Aorta (tissue), 5 donors: Measurements from ENCODE around the gene NSMCE1. TPM values are rescaled to one million over a fixed set of nuclear protein-coding genes. Genes with fewer than 3 reads are reported as not detected.

Source experiments
- ATAC-seq: fragments of 200-7000 bp; cut with Tn5 transposase; one replicate; pipeline ENCODE4 v1.9.1; 2022; ENCODE audit warnings: moderate library complexity; ENCODE audit not compliant: low FRiP score
- DNase-seq, 2 donors: peaks; one replicate each; pipeline ENCODE4 v3.0.0-alpha.2; 2020
- H3K27ac ChIP-seq, 2 donors: one replicate each; pipeline ENCODE4 v1.5.1; 2013; ENCODE audit warnings: low read length in 2 of 2, mild to moderate bottlenecking in 2 of 2, moderate library complexity in 2 of 2, control low read depth in 1 of 2, inconsistent platforms in 1 of 2, low read depth in 1 of 2
- H3K27me3 ChIP-seq, 2 donors: one replicate each; pipeline ENCODE4 v1.6.1; 2013; ENCODE audit warnings: control low read depth in 1 of 2, low read length in 1 of 2, mild to moderate bottlenecking in 1 of 2, moderate library complexity in 1 of 2; ENCODE audit not compliant: insufficient read depth in 2 of 2, control insufficient read depth in 1 of 2
- H3K36me3 ChIP-seq, 2 donors: one replicate each; pipeline ENCODE4 v1.6.1; 2013; ENCODE audit warnings: control low read depth in 1 of 2, low read length in 1 of 2, mild to moderate bottlenecking in 1 of 2; ENCODE audit not compliant: insufficient read depth in 2 of 2, control insufficient read depth in 1 of 2
- H3K4me1 ChIP-seq, 2 donors: one replicate each; pipeline ENCODE4 v1.6.1; 2013; ENCODE audit warnings: low read length in 2 of 2, control low read depth in 1 of 2, mild to moderate bottlenecking in 1 of 2, moderate library complexity in 1 of 2; ENCODE audit not compliant: insufficient read depth in 2 of 2, control insufficient read depth in 1 of 2
- H3K4me3 ChIP-seq, 2 donors: one replicate each; pipeline ENCODE4 v1.5.1; 2013; ENCODE audit warnings: low read length in 2 of 2, control low read depth in 1 of 2, mild to moderate bottlenecking in 1 of 2
- H3K9me3 ChIP-seq: one replicate; pipeline ENCODE4 v1.6.1; 2013; ENCODE audit warnings: mild to moderate bottlenecking, low read length; ENCODE audit not compliant: control insufficient read depth
- WGBS, 2 donors: extraction: QIAGEN DNeasy Blood & Tissue Kit; methylation state at CpG; one replicate each; pipeline ENCODE4 v1.1.7; 2013; 5-methylcytosine and 5-hydroxymethylcytosine counted together
- intact Hi-C, 2 donors: fragments of 100-400 bp; cut with DNase I; formaldehyde crosslinking; loops; one replicate each; pipeline versions ENCODE4 v1.14.2 to v1.15.0; 2022
- polyA plus RNA-seq, 2 donors: library from polyadenylated mRNA; stranded (reverse); fragments of 200-250 nt; gene quantifications; one replicate each; pipeline ENCODE4 v1.2.3, GENCODE V29; 2013
- total RNA-seq, 2 donors: library from RNA; stranded (reverse); fragmentation: NEBNext Ultra II Directional; extraction: Animal tissue kit (Norgen Biotek cat#: 25700); gene quantifications; one replicate each; pipeline ENCODE4 v1.2.1, GENCODE V29; 2021
- donor health status: healthy with polysubstance abuse.
- donor health status: Bipolar disorder and iron deficiency.
- donor health status: DM: no; HTN: no; CAD: no.
- donor health status: DM: no; HTN: no; CAD: no.
- donor health status: DM: yes; HTN: yes; CAD: no.

The NSMCE1 gene
- total and polyA plus RNA-seq, 4 donors = 34.6 to 74.2 (median 55.1) TPM

- Histone ChIP-seq H3K36me3 (no peaks in the 10 kb centered on the region), H3K27ac (no peak overlapping the region), H3K4me1 (no peaks in the 10 kb centered on the region), H3K27me3 (peaks cover 0 to 2% of the 10 kb centered on the region in 2 donors), H3K9me3 (no peaks in the 10 kb centered on the region), H3K4me3 (no peak overlapping the region)
- DNase-seq = peak in 1 of 2 donors; percentile 35
- WGBS, 2 donors = 48% methylated on average over 13 of the region's 13 CpGs
- intact Hi-C loops = loop anchor here in 1 of 2 donors (10.0 kb wide), 1 partner anchor 265 kb away; no protein-coding TSS in a partner anchor
- ATAC-seq = no peak
Measured at GRCh38 chr16:27189335-27189972, 79.1 kb downstream of the NSMCE1 start.

GRCh38 chr16:27188633-27189032, 79.9 kb downstream of the NSMCE1 start:
- Histone ChIP-seq H3K9me3 (no peaks in the 10 kb centered on the region), H3K36me3 (no peaks in the 10 kb centered on the region), H3K4me1 (no peaks in the 10 kb centered on the region), H3K27ac (no peak overlapping the region), H3K4me3 (no peak overlapping the region), H3K27me3 (peaks cover 0 to 2% of the 10 kb centered on the region in 2 donors)
- intact Hi-C loops = loop anchor here in 1 of 2 donors (10.0 kb wide), 1 partner anchor 266 kb away; no protein-coding TSS in a partner anchor
- WGBS, 2 donors = 45 to 82% methylated on average over 1 to 2 of the region's 2 CpGs
- ATAC-seq = no peak
- DNase-seq = no peak

- no peak for ATAC-seq
Measured at GRCh38 chr16:27185776-27186130, 82.8 kb downstream of the NSMCE1 start.

DNA sequence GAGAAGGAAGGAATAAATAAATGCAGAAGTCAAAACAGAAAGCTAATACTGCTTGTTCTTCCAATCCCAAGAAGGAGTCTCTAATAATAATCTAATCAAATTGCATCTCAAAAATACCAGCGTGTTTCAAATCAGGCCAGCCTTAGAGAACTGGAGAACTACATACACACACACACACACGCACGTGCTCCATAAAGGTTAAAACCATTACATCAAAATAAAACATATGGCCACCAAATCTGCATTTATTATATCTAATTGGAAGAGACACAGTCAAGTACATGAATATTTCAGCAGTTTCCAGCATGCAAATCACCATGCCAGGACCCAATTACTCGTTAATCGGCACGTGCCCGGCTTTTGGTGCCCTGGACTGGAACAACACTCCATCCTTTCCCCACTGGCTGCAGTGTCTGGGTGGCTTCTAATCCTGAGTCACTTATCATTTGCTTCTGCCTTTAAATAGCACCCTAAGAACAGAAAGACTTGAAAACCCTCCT, 85.6 kb downstream of the NSMCE1 start:
- DNase-seq (no peak), ATAC-seq (no peak)
- Histone ChIP-seq H3K9me3 (peaks cover 2% of the 10 kb centered on the region), H3K36me3 (no peaks in the 10 kb centered on the region), H3K4me1 (no peaks in the 10 kb centered on the region), H3K27ac (no peak overlapping the region), H3K4me3 (no peak overlapping the region), H3K27me3 (peaks cover 0 to 2% of the 10 kb centered on the region in 2 donors)
- WGBS, 2 donors = 73 to 76% methylated on average over 7 of the region's 7 CpGs
- intact Hi-C loops = loop anchor here in 1 of 2 donors (5.0 to 10.0 kb wide), 2 partner anchors 189 to 272 kb away; no protein-coding TSS in a partner anchor

More at GRCh38 chr16:27185776-27186130, 82.8 kb downstream of the NSMCE1 start:
- H3K4me1 ChIP-seq = no peaks in the 10 kb centered on the region
- 94 to 96% methylated on average over 1 of the region's 1 CpG for WGBS, 2 donors
- no peak for DNase-seq
- H3K4me3 ChIP-seq = no peak overlapping the region
- H3K36me3 ChIP-seq = no peaks in the 10 kb centered on the region
- peaks cover 2% of the 10 kb centered on the region for H3K9me3 ChIP-seq
- intact Hi-C loops = loop anchor here in 1 of 2 donors (10.0 kb wide), 1 partner anchor 269 kb away; no protein-coding TSS in a partner anchor
- no peak overlapping the region for H3K27ac ChIP-seq
- H3K27me3 ChIP-seq = peaks cover 0 to 2% of the 10 kb centered on the region in 2 donors

- ATAC-seq = no peak
- H3K27me3 ChIP-seq = peaks cover 0 to 2% of the 10 kb centered on the region in 2 donors
- intact Hi-C loops = loop anchor here (2.0 to 10.0 kb wide), 3 partner anchors 188 to 274 kb away; no protein-coding TSS in a partner anchor
- H3K9me3 ChIP-seq = peaks cover 2% of the 10 kb centered on the region
- 72 to 77% methylated on average over 8 of the region's 8 CpGs for WGBS, 2 donors
- no peak overlapping the region for H3K27ac ChIP-seq
- H3K36me3 ChIP-seq = no peaks in the 10 kb centered on the region
- H3K4me1 ChIP-seq = no peaks in the 10 kb centered on the region
- DNase-seq = no peak
- no peak overlapping the region for H3K4me3 ChIP-seq
Measured at GRCh38 chr16:27181019-27181790, 87.4 kb downstream of the NSMCE1 start.

GRCh38 chr16:27179500-27180072, 89.0 kb downstream of the NSMCE1 start:
- DNase-seq = peak; percentile 94
- H3K36me3 ChIP-seq = no peaks in the 10 kb centered on the region
- no peak overlapping the region for H3K4me3 ChIP-seq
- H3K9me3 ChIP-seq = peaks cover 2% of the 10 kb centered on the region
- peaks cover 0 to 2% of the 10 kb centered on the region in 2 donors for H3K27me3 ChIP-seq
- ATAC-seq = peak; percentile 96
- WGBS, 2 donors = 13 to 17% methylated on average over 13 of the region's 13 CpGs
- H3K27ac ChIP-seq = no peak overlapping the region
- no peaks in the 10 kb centered on the region for H3K4me1 ChIP-seq
- intact Hi-C loops = loop anchor here (1.0 to 10.0 kb wide), 4 partner anchors 189 to 278 kb away; no protein-coding TSS in a partner anchor

- no peak for DNase-seq
- Histone ChIP-seq H3K27ac (no peak overlapping the region), H3K27me3 (peaks cover 0 to 2% of the 10 kb centered on the region in 2 donors), H3K4me1 (no peaks in the 10 kb centered on the region), H3K9me3 (peaks cover 2% of the 10 kb centered on the region), H3K4me3 (no peak overlapping the region), H3K36me3 (no peaks in the 10 kb centered on the region)
- ATAC-seq = no peak
- WGBS, 2 donors = 70 to 77% methylated on average over 13 of the region's 13 CpGs
- intact Hi-C loops = no loop called here
Measured at GRCh38 chr16:27177031-27177774, 91.4 kb downstream of the NSMCE1 start.

GRCh38 chr16:27175888-27176287, 92.7 kb downstream of the NSMCE1 start:
- 91 to 93% methylated on average over 8 of the region's 8 CpGs for WGBS, 2 donors
- Histone ChIP-seq H3K4me3 (no peak overlapping the region), H3K9me3 (peaks cover 4% of the 10 kb centered on the region), H3K27me3 (no peaks in the 10 kb centered on the region), H3K27ac (no peak overlapping the region), H3K4me1 (no peaks in the 10 kb centered on the region), H3K36me3 (no peaks in the 10 kb centered on the region)
- ATAC-seq = no peak
- intact Hi-C loops = no loop called here
- no peak for DNase-seq
